ENCODE measurements around the gene WWC1.

WWC1 gene

GRCh38 chr5:168356592-168356991 is 65.1 kb downstream of the WWC1 start:
- DNase-seq (ENCODE audit: low read depth, low spot score), result no peak

GRCh38 chr5:168357876-168358275 is 66.4 kb downstream of the WWC1 start:
- no peak overlapping the region for H3K27ac ChIP-seq
- no peak for DNase-seq (ENCODE audit: low read depth, low spot score)

More at GRCh38 chr5:168356592-168356991, 65.1 kb downstream of the WWC1 start:
- H3K27ac ChIP-seq, result no peak overlapping the region

GRCh38 chr5:168359820-168360460 is 68.5 kb downstream of the WWC1 start:
- peak overlapping the region; percentile 28 for H3K27ac ChIP-seq
- DNase-seq (ENCODE audit: low read depth, low spot score), result peak; percentile 31

GRCh38 chr5:168360521-168361285 is 69.3 kb downstream of the WWC1 start:
- no peak for DNase-seq (ENCODE audit: low read depth, low spot score)
- H3K27ac ChIP-seq, result peak overlapping the region; percentile 28

GRCh38 chr5:168362097-168362885 is 70.8 kb downstream of the WWC1 start:
- H3K27ac ChIP-seq, result no peak overlapping the region
- DNase-seq (ENCODE audit: low read depth, low spot score), result no peak

GRCh38 chr5:168364151-168364661 is 72.8 kb downstream of the WWC1 start:
- H3K27ac ChIP-seq, result peak overlapping the region; percentile 85
- no peak for DNase-seq (ENCODE audit: low read depth, low spot score)

GRCh38 chr5:168364750-168365550 is 73.5 kb downstream of the WWC1 start:
- no peak for DNase-seq (ENCODE audit: low read depth, low spot score)
- peak overlapping the region; percentile 85 for H3K27ac ChIP-seq

- DNase-seq (ENCODE audit: low read depth, low spot score), result peak; percentile 57
- peak overlapping the region; percentile 85 for H3K27ac ChIP-seq
Observed at GRCh38 chr5:168365581-168366081, 74.2 kb downstream of the WWC1 start.

- H3K27ac ChIP-seq, result peak overlapping the region; percentile 85
- DNase-seq (ENCODE audit: low read depth, low spot score), result no peak
Observed at GRCh38 chr5:168366116-168366515, 74.7 kb downstream of the WWC1 start.

- H3K27ac ChIP-seq, result no peak overlapping the region
- no peak for DNase-seq (ENCODE audit: low read depth, low spot score)
Observed at GRCh38 chr5:168368854-168369253, 77.4 kb downstream of the WWC1 start.

- H3K27ac ChIP-seq, result no peak overlapping the region
- DNase-seq (ENCODE audit: low read depth, low spot score), result no peak
Observed at GRCh38 chr5:168370831-168371230, 79.4 kb downstream of the WWC1 start.

- no peak for DNase-seq (ENCODE audit: low read depth, low spot score)
- H3K27ac ChIP-seq, result no peak overlapping the region
Observed at GRCh38 chr5:168372356-168372946, 81.0 kb downstream of the WWC1 start.

- H3K27ac ChIP-seq, result no peak overlapping the region
- DNase-seq (ENCODE audit: low read depth, low spot score), result no peak
Observed at GRCh38 chr5:168374532-168374931, 83.1 kb downstream of the WWC1 start.

GRCh38 chr5:168375214-168375613 is 83.8 kb downstream of the WWC1 start:
- H3K27ac ChIP-seq, result no peak overlapping the region
- no peak for DNase-seq (ENCODE audit: low read depth, low spot score)

GRCh38 chr5:168377525-168377924 is 86.1 kb downstream of the WWC1 start:
- DNase-seq (ENCODE audit: low read depth, low spot score), result no peak

GRCh38 chr5:168378741-168379140 is 87.3 kb downstream of the WWC1 start:
- DNase-seq (ENCODE audit: low read depth, low spot score), result no peak
- H3K27ac ChIP-seq, result no peak overlapping the region

More at GRCh38 chr5:168377525-168377924, 86.1 kb downstream of the WWC1 start:
- H3K27ac ChIP-seq, result no peak overlapping the region

- DNase-seq (ENCODE audit: low read depth, low spot score), result no peak
- no peak overlapping the region for H3K27ac ChIP-seq
Observed at GRCh38 chr5:168382421-168382820, 91.0 kb downstream of the WWC1 start.

GRCh38 chr5:168390491-168390890 is 99.0 kb downstream of the WWC1 start:
- H3K27ac ChIP-seq, result peak overlapping the region; percentile 73
- peak; percentile 95 for DNase-seq (ENCODE audit: low read depth, low spot score)

- no peak overlapping the region for H3K27ac ChIP-seq
- no peak for DNase-seq (ENCODE audit: low read depth, low spot score)
Observed at GRCh38 chr5:168393773-168394172, 102.3 kb downstream of the WWC1 start.

Data from epithelial cell of prostate (primary cell).